GM12878 (cell line): ENCODE data around the gene SMOC2.

ENCODE experiments used
- ATF2 ChIP-seq: IDR thresholded peaks from 2 replicates; pipeline ENCODE4 v1.6.1; 2012; ENCODE audit warnings: low read length, inconsistent platforms
- ATF3 ChIP-seq: IDR thresholded peaks from 2 replicates; pipeline ENCODE4 v1.6.1; 2011; ENCODE audit warnings: low read depth, mild to moderate bottlenecking, low read length, moderate library complexity, borderline replicate concordance; ENCODE audit errors: extremely low read depth
- BCLAF1 ChIP-seq: fragments of 450-650 bp; IDR thresholded peaks from 2 replicates; pipeline ENCODE4 v1.6.1; 2017; ENCODE audit warnings: antibody characterized with exemption, mild to moderate bottlenecking, moderate library complexity
- CREM ChIP-seq: IDR thresholded peaks from 2 replicates; pipeline ENCODE4 v1.6.1; 2014; ENCODE audit warnings: antibody characterized with exemption, low read depth
- CTCF ChIP-seq, 3 experiments: IDR thresholded peaks in 2 of 3; conservative IDR thresholded peaks in 1 of 3; 2 replicates each; pipeline ENCODE4 v1.5.1; 2011; ENCODE audit warnings: low read depth in 3 of 3, low read length in 3 of 3, mild to moderate bottlenecking in 3 of 3, control low read depth in 2 of 3, moderate library complexity in 2 of 3, inconsistent platforms in 1 of 3, mixed read lengths in 1 of 3; ENCODE audit not compliant: control insufficient read depth in 2 of 3, insufficient read depth in 1 of 3; ENCODE audit errors: extremely low read depth in 1 of 3
- EZH2 ChIP-seq: IDR thresholded peaks from 2 replicates; pipeline ENCODE4 v1.6.1; 2012; ENCODE audit warnings: low read depth, mild to moderate bottlenecking, control low read depth, inconsistent platforms, low read length, borderline replicate concordance; ENCODE audit not compliant: control insufficient read depth
- NFYB ChIP-seq: IDR thresholded peaks from 2 replicates; pipeline ENCODE4 v1.6.1; 2011; ENCODE audit warnings: low read depth, mild to moderate bottlenecking, low read length, improper control_type of control experiment, moderate library complexity; ENCODE audit not compliant: insufficient read depth
- RCOR1 ChIP-seq: conservative IDR thresholded peaks from 2 replicates; pipeline ENCODE4 v1.6.1; 2012; ENCODE audit warnings: low read depth, low read length, improper control_type of control experiment
- SMC3 ChIP-seq: IDR thresholded peaks from 2 replicates; pipeline ENCODE4 v1.6.1; 2011; ENCODE audit warnings: low read length, improper control_type of control experiment, borderline replicate concordance
- TBL1XR1 ChIP-seq: IDR thresholded peaks from 2 replicates; pipeline ENCODE4 v1.6.1; 2012; ENCODE audit warnings: low read depth, low read length, improper control_type of control experiment
- USF2 ChIP-seq: IDR thresholded peaks from 2 replicates; pipeline ENCODE4 v1.6.1; 2011; ENCODE audit warnings: low read depth, low read length, improper control_type of control experiment, borderline replicate concordance
- ZZZ3 ChIP-seq: IDR thresholded peaks from 2 replicates; pipeline ENCODE4 v1.6.1; 2011; ENCODE audit warnings: low read depth; ENCODE audit not compliant: control insufficient read depth, insufficient read length

- TF ChIP-seq TBL1XR1 (no peak), CREM (no peak), BCLAF1 (no peak), ATF2 (no peak), USF2 (no peak), ATF3 (no peak), EZH2 (no peak), SMC3 (no peak), ZZZ3 (no peak), CTCF (IDR thresholded peaks at IDR 0.05 in 2 of 3, conservative IDR thresholded peaks at IDR 0.05 in 1 of 3; ENCODE audit: control insufficient read depth in 2 of 3, extremely low read depth in 1 of 3, insufficient read depth in 1 of 3, low read depth in 3 of 3, low read length in 3 of 3) (no peak), NFYB (no peak), RCOR1 (no peak)
These were observed 143.3 kb downstream of the SMOC2 start for GRCh38 chr6:168584249-168584648.
